ENCODE data around the gene CPSF7.
A peak's percentile ranks its signal among the peaks of the same experiment; 100 is the strongest.
"Not testable (repeated sequence)": the region's sequence is repeated elsewhere in the genome, so short reads cannot be mapped to it uniquely, and the experiment has no call there.

CPSF7 gene

GRCh38 chr11:61383859-61384258 lies 45.9 kb downstream of the CPSF7 start:
- not testable (repeated sequence) for DNase-seq (ENCODE audit: low read depth)

GRCh38 chr11:61380884-61381283 lies 48.9 kb downstream of the CPSF7 start:
- DNase-seq (ENCODE audit: low read depth), result no peak

- DNase-seq (ENCODE audit: low read depth), result no peak
These were observed 51.0 kb downstream of the CPSF7 start for GRCh38 chr11:61378713-61379313.

- DNase-seq (ENCODE audit: low read depth), result no peak
These were observed 52.2 kb downstream of the CPSF7 start for GRCh38 chr11:61377461-61378160.

- no peak for DNase-seq (ENCODE audit: low read depth)
These were observed 54.0 kb downstream of the CPSF7 start for GRCh38 chr11:61375761-61376108.

- DNase-seq (ENCODE audit: low read depth), result no peak
These were observed 56.9 kb downstream of the CPSF7 start for GRCh38 chr11:61372659-61373420.

- no peak for DNase-seq (ENCODE audit: low read depth)
These were observed 59.3 kb downstream of the CPSF7 start for GRCh38 chr11:61370349-61371005.

GRCh38 chr11:61369372-61370348 lies 60.1 kb downstream of the CPSF7 start:
- no peak for DNase-seq (ENCODE audit: low read depth)

GRCh38 chr11:61368646-61369045 lies 61.1 kb downstream of the CPSF7 start:
- DNase-seq (ENCODE audit: low read depth), result no peak

- no peak for DNase-seq (ENCODE audit: low read depth)
These were observed 62.4 kb downstream of the CPSF7 start for GRCh38 chr11:61367406-61367805.

GRCh38 chr11:61364012-61364675 lies 65.6 kb downstream of the CPSF7 start:
- DNase-seq (ENCODE audit: low read depth), result no peak

GRCh38 chr11:61362542-61362875 lies 67.3 kb downstream of the CPSF7 start:
- DNase-seq (ENCODE audit: low read depth), result peak; percentile 5

- DNase-seq (ENCODE audit: low read depth), result peak; percentile 79
These were observed 67.8 kb downstream of the CPSF7 start, which contains the start of the genes CYB561A3 and TMEM138 for GRCh38 chr11:61361741-61362541. Gene CYB561A3 (minus strand): TSS chr11:61361882. CDS start chr11:61356713, 5,169 bp downstream. Gene TMEM138 (plus strand): TSS chr11:61362374. CDS start chr11:61364391, 2,017 bp downstream.

GRCh38 chr11:61361237-61361740 lies 68.5 kb downstream of the CPSF7 start:
- DNase-seq (ENCODE audit: low read depth), result no peak

GRCh38 chr11:61359516-61359915 lies 70.3 kb downstream of the CPSF7 start:
- no peak for DNase-seq (ENCODE audit: low read depth)

GRCh38 chr11:61358566-61358965 lies 71.2 kb downstream of the CPSF7 start:
- DNase-seq (ENCODE audit: low read depth), result no peak

- no peak for DNase-seq (ENCODE audit: low read depth)
These were observed 71.9 kb downstream of the CPSF7 start for GRCh38 chr11:61357894-61358239.

GRCh38 chr11:61357233-61357893 lies 72.4 kb downstream of the CPSF7 start:
- DNase-seq (ENCODE audit: low read depth), result no peak

GRCh38 chr11:61356706-61357105 lies 73.1 kb downstream of the CPSF7 start:
- DNase-seq (ENCODE audit: low read depth), result no peak

All from stimulated activated CD4-positive, alpha-beta T cell treated with anti-CD3 and anti-CD28 coated beads, Interleukin-2, amount 100 ng/mL, for 4 hours (primary cell).